IPS DF 4.7 (cell line): ENCODE data around the gene RGR.
A peak's percentile ranks its signal among the peaks of the same experiment; 100 is the strongest.

Experiments used
- DNase-seq: peaks from one replicate; pipeline ENCODE4 v3.0.0-alpha.2; 2013; ENCODE audit warnings: low spot score; ENCODE audit errors: extremely low read depth

The RGR gene

DNA sequence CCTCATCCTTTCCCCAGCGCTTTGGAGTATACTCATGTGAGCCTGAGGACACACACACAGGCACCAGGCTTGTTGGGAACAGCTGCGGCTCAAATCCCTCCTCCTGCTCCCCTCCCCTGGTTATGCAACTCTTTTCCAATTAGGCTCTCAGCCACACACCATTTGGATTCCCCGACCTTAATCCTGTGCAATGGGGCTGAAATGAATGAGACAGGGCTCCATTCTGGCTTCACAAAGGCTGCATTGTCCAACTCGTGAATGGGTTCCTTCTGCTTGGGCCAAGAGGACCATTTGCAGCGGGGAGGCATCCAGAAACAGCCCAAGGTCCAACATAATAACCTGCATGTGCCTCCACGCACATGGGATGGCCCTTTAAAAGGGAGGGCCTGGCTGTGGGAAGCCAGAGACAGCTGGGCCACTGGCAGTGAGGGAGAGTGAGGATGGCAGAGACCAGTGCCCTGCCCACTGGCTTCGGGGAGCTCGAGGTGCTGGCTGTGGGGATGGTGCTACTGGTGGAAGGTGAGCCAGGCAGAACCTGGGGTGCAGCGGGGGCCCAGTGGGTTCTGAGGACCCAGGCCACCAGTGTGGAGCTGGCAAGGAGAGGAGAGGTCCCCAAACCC lies at the start of gene RGR:
TSS of gene RGR (plus strand) at position 403 of the 620 bp plus-strand sequence. CDS start at position 441, 38 bp downstream.
- no peak for DNase-seq

GRCh38 chr10:84196083-84196482 lies 48.8 kb upstream of the RGR start:
- DNase-seq: no peak

DNA sequence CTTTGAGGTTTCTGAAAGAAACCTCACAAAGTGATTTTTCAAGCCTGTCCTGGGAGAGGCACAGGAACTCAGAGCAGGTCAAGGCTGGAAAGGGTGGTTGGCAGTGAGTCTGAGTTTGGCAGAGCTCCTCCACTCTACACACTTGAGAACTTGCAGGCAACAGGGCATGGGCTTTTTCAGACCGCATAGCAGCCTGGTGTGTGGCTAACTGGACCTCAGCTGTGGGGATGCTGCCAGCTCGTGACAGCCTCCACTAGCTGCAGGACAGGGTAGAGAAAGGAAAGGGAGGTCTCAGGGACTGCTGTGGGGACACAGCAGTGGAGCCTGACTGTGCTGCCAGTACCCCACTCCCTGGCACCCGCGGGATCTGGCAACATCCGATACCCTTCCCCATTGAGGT lies 47.9 kb upstream of the RGR start:
- DNase-seq: no peak

- DNase-seq: no peak
Measured at GRCh38 chr10:84197643-84198042, 47.2 kb upstream of the RGR start.

DNA sequence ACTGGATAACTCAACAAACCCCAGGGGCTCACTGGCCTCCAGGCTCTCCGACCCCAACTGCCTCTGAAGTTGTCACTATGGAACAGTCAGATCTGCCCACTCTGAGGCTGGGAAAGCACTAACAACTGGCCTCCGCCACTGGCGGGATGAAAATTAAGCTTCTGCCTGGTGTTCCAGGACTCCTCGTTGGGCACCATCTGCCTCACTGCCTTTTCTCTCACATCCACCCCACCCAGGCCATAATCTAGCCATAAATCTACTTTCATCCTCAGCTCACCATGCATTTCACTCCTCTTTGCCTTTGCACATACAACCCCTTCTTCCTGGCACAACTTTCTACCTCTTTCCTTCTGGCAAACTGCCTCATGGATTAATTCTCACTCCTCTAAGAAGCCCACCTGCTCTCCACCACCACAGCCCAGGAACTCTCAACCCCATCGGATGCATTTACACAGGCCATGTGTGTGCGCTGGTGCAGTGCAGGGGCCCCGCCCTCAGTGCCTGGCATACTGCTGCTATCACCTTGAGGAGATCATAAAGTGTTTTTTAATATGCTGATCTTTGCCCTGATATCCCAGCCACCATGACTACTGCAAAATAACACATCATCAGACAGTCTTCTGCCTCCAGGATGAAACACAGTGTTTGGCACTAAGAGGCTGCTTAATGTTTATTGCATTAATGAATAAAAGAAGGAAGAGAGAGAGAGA lies 46.5 kb upstream of the RGR start:
- no peak for DNase-seq

- DNase-seq: no peak
Measured at GRCh38 chr10:84200537-84201243, 44.2 kb upstream of the RGR start.

- no peak for DNase-seq
Measured at GRCh38 chr10:84201244-84201606, 43.6 kb upstream of the RGR start.

- DNase-seq: no peak
Measured at GRCh38 chr10:84201682-84202081, 43.2 kb upstream of the RGR start.

DNA sequence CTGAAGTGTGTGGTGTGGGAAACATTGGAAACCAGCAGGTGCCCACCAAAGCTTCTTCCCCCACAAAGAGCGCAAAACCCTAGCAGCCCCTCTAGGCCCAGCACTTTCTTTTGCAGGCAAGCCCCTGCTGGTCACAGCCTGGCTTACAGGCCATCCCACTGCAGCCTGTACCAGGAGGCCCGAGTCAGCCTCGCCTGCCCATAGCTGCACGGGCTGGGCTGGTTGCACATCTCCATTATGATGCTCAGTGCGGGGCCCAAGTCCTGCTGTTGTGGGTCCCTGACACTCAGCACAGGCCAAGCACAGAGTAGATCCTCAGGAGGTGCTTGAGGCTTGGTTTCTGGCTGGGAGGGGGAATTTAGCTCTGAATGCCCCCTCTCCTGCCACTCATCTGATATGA lies 42.5 kb upstream of the RGR start:
- DNase-seq: no peak

DNA sequence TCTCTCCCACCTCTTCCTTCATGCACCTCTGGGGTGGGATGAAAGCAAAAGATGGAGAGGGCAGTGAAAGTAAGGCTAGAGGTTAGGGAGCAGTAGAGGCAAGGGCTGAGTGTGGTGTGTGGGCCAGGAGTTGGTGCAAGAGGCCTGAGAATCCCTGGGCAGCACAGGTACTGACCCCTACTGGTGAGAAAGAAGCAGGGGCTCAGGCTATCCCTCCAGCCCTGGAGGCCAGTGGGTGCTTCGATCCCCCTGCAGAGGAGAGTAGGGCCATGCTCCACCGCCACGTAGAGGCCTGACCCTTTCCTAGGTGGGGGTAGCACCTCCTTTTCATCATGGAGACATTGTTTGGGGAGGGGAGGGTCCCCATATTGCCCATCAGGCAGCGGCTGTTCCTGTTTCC lies 40.7 kb upstream of the RGR start:
- DNase-seq: no peak

DNA sequence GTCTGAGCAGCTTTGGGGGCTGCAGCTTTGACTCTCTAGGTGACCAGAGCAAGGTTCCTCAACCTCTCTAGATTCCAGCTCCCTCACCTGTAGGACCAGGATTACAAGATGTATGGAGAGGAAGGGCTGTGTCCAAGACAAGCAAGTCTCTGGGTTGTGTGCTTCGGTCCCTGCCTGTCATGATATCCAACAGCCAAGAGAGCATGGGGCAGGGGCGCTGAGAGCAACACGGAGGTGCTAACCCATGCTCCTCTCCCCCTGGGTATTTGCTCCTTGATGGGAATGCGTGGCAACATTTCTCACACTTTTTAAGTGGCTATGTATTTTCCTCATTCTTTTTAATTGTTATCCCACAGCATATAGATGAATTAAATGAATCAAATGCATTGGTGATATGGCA lies 40.2 kb upstream of the RGR start:
- DNase-seq: no peak

DNA sequence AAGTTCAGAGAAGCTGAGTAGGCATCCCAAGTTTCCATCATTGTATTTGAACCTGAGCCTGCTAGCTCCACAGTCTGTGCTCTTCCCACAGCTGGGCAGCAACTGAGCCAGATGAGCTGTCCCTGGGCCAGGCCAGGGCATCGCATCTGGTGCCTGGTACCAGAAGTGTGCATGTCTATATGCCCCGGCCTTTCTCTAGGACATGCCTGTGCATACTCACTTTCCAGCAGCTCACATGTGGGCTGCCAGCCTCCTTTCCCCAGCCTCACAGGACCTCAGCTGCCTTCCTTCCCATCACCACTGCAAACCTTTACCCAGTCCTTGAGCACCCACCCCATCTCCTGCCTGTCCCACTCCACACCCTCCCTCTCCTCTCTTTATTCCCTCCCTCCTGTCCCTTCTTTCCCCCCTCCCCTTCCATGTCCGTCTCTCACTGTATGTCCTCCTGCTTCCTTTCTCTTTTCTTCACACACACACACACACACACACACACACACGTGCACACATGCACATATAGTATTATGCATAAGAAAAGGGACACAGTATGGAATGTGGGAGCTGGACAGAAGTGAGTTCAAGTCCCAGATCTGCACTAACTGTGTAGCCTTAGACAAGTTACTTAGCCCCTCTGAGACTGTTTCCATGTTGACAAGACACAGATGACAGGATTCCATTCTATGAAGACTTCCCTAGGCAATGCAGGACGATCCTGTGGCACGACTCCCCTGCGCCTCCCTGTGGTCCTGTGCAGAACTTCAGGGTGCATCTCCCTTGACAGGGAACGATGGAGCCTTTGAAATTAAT lies 39.6 kb upstream of the RGR start:
- peak; percentile 38 for DNase-seq

DNA sequence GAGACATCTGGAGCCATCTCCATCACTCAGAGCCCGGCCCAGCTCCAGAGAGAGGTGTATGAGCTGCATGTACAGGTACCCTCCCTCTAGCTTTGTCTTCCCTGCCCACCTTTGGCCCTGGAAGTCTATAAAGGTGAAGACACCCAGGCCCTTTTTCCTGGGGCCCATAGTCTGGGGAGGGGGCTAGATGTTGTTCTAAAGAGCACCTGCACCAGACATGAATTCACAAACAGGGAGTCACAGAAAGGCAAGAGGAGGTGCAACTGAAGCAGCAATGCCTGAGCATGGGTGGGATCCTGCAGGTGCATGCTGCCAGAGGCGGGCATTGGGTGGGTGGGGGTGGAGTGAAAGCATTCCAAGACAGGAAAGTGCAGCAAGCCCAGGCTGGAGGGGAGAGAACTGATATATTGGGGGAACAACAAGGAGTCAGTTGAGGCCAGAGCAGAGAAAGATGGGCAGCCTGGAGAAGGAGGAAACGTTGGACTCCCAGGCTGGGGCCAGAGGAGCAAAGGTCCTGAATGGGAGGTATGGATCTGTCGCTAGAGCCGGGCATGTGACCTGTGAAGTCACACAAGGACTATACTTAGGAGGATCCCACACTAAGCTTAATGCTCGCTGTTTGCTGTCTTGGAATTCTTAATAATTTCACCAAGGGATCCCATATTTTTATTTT lies 38.9 kb upstream of the RGR start:
- no peak for DNase-seq

- DNase-seq: no peak
Measured at GRCh38 chr10:84208023-84208422, 36.8 kb upstream of the RGR start.

- DNase-seq: no peak
Measured at GRCh38 chr10:84211566-84211965, 33.3 kb upstream of the RGR start.

- no peak for DNase-seq
Measured at GRCh38 chr10:84212014-84212413, 32.8 kb upstream of the RGR start.

DNA sequence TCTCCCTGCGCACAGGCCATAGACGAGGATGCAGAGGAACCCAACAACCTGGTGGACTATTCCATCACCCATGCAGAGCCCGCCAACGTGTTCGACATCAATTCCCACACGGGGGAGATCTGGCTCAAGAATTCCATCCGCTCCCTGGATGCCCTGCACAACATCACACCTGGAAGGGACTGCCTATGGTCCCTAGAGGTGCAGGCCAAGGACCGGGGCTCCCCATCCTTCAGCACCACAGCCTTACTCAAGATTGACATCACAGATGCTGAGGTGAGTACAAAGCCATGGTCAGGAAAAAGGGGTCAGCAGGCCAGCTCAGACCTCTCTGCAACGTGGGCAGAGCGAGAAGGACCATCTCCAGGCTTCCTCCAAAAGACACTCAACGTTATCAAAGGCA lies 31.8 kb upstream of the RGR start:
- no peak for DNase-seq

DNA sequence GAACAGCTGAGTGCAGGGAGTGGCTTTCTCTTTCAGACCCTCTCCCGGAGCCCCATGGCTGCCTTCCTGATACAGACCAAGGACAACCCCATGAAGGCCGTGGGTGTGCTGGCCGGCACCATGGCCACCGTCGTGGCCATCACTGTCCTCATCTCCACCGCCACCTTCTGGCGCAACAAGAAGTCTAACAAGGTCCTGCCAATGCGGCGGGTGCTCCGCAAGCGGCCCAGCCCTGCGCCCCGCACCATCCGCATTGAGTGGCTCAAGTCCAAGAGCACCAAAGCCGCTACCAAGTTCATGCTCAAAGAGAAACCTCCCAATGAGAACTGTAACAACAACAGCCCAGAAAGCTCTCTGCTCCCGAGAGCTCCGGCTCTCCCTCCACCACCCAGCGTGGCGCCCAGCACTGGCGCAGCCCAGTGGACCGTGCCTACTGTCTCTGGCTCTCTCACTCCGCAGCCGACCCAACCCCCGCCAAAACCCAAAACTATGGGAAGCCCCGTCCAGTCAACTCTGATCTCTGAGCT lies 30.7 kb upstream of the RGR start:
- DNase-seq: no peak

- no peak for DNase-seq
Measured at GRCh38 chr10:84214612-84215235, 30.1 kb upstream of the RGR start.

DNA sequence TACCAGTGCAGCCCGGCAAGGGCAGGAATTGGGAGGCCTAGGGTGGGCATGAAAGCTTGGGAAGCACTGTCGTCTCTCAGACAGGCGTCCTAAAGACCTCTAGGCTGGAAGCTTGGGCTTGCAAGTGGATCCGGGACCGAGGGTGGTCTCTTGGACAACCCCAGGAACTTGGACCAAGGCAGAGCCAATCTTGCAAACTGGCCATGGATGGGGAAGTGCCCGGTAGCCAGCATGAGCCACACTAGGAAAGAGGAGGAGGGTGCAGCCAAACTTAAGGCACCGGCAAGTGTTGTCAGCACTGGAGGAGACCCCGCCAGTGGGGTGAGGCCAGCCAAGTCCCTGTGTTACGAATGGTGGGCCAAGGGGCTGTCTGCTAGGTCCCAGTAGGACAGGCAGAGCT lies 28.0 kb upstream of the RGR start:
- no peak for DNase-seq

GRCh38 chr10:84217746-84218145 lies 27.1 kb upstream of the RGR start:
- no peak for DNase-seq
